CD4-positive, alpha-beta T cell treated with Interleukin-15 for 4 hours (primary cell): Measurements from ENCODE around the gene FSTL1.
"Not testable (repeated sequence)": the region's sequence is repeated elsewhere in the genome, so short reads cannot be mapped to it uniquely, and the experiment has no call there.

Experiments used
- DNase-seq: peaks from one replicate; pipeline ENCODE4 v3.0.0-alpha.2; 2020; ENCODE audit warnings: low spot score

FSTL1 gene

DNA sequence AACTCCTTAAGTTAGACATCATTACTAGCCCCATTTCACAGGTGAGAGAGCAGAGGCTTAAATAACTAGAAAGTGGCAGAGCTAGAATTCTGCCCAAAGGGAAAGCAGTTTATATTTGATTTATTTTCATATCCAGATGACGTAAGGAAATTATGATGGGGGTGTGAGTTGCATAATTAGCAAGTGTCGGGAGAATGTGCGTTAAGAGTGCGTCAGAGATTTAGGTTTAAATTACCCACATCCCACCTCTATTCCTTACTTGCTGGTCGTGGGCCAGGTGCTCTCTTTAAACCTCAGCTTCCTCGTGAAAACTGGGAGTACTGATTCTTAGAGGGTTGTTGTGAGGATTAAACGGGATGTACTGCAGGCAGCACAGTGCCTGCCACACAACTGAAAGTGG is 32.3 kb downstream of the FSTL1 start:
- DNase-seq, result no peak

DNA sequence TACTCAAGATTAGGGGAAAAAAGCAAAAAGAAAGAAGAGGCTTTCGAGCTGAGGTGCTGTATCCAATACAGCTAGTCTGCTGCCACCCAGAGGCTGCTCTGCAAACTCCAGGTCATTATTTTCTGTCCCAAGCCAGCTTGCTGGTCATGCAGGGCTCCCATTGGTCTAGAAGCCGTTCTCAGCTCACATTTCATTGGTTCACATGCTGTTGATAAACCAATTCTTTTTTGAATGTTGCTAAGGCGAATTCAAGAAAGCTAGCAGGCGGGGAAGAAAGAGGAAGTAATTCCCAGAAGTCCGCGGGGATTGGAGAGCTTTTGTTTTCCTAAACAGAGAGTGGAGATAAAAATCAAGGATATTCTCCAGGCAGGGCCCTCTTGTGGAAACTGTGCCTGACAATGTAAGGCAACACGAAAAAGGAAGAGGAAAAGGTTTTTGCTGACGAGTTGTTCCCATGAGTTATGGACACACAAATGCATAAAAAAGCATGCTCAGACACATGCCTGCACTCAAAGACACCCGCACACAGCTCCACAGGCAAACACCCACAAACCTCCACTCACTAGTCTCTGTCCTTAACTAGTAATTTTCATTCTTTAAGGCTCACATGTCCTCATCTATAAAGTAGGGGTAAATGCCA is 33.4 kb downstream of the FSTL1 start:
- DNase-seq, result peak; percentile 89

DNA sequence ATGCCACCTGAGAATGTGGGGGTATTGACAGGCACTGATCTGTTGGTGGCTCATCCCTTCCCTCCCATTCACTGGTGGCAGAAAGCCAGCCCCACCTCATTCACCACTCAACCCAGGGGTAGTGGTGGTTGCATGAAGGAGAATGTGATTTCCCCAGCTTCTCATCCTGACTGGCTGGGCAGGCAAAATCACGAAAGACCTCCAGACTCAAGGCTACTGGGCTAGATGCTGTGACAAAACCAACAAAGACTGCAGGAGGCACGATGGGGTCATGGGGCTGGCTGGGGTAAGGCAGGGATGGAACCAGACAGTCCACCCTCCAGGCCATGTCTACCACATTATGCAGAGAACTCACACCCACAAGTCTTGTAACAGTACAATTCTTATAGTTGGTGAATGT is 33.9 kb downstream of the FSTL1 start:
- DNase-seq, result no peak

DNA sequence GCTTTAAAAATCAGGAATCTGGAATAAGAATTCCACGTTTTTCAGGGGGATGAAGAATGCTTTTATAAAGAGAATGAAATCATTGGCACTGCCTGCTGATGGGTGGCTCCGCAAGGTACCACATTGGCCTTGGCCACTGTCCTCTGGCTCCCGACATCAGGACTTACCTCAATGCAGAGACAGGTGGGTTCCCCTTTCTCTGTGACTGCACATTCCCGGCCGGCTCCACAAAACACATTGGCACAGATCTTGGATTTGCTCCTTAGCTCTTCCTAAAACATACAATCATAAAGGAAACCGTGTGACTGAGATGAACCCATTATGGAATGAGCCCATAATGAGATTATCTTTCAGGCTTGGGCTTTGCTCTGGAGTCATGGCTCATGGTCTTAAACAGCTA is 35.0 kb downstream of the FSTL1 start:
- DNase-seq, result no peak

DNA sequence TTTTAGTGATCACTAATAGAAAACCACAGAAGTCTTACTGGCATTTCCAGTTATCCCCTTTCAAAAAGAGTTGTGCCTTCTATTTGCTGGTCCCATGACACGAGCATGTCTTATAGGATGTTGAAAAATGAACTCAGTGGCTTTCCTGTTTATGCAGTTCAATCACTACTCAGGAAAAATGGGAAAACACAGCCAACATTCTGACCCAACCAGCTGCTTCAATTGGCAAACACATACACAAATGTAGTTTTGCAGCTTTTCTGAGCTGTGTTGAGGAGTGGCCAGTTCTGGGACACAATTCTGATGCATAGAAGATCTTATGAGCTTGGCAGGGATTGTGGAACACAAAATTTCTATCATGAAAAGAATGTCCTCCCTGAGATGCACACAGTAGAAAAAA is 40.3 kb downstream of the FSTL1 start:
- no peak for DNase-seq

DNA sequence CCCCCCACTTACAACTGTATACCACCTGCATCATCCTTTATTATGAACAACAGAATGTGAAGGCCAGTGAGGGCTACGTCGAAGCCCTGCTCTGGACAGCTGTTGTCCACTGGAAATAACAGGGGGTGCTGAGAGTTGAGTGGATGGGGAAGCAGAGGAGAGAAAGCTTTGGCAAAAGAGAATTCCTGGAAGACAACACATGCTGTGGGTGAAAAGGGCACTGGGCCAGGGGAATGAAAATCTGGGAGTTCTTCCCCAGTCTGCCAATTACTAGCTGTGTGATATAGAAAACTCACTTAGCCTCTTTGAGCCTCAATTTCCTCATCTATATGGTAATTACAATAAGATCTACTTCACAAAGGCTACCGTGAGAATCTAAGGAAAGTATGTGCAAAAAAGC is 40.7 kb downstream of the FSTL1 start:
- DNase-seq, result no peak

DNA sequence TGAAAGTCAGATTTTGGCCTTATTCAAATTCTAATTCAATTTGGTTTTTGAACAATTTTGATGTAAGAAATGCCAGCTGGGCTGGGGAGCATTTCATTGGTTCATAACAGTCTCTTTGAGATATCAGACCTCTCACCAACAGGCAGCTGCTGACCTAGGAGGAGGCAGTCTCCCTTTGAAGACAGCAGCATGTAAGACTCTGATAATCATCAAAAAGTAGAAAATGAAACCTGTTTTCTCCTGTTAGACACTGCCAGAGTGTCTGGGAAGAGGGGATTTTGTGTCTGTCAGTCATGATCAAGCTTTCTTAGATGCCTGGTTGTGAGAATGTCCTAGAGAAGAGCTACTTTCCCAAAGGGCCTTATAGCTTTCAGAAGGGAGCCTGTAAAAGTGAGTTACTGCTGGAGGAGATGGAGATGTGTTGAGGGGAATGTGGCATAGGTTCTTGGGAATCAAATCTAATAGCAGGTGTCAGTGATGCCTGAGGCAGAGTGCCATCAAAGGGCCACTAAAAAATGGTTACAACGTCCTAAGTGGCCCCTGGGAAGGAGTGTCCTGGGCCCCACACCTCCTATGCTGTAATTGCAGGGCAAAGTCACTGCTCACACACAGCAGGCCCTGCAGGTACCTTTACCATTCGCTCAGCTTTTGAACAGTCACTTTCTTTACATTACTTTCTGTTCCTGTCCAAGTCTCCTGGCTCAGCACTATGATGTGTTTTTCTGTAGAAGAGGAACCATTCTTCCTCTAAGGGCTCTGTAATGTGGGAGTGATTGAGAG is 43.1 kb downstream of the FSTL1 start:
- DNase-seq, result no peak

DNA sequence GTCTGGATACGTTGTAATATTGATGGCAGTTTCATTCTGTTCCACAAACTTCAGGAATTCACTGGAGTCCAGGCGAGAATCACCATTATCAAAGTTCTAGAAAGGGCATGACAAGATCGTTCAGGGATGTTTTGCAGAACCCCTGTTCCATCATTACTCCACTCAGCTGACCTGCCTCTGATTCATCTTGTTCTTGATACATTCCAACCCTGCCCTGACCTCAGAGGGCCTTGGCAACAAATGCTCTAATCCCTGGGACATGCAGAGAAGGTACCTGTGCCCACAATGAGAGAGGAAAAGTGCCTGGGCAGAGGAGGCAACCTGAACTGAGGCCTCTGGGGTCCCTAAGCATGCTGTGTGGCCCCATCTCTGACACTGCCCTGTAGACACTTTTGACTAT is 45.9 kb downstream of the FSTL1 start:
- DNase-seq, result no peak

DNA sequence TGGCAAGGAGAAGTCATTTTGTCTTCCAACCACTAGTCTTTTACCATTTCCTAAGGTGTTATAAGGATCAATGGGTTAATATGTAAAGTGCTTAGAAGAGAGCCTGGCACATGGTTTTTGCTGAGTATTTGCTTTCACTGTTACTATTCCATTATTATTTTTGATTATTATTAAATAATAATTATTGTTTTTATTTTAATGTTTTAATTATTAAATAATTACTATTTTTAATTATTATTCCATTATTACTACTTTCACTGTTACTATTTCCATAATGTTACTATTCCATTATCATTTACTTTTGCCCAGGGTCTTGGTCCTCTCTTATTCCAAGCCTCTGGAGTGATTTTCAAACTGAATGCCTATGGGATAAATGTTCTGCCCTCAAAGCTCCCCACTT is 48.5 kb downstream of the FSTL1 start:
- DNase-seq, result no peak

DNA sequence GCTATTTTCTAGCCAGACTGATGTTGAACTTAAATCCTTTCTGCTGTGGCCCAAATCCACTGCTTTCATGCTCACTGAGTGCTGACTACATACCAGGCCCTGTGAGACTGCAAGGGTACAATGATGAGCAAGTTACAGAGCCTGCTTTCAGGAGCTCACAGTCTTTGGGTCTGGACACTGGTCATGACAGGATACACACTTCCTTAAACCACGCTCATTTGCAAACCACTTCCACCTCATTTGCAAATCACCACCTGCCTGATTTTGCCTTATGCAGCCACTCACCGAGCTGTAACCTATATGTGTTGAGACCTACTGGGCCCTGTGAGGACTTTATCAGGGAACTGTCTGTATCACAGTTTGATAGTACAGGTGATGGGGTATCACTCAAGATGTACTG is 51.4 kb downstream of the FSTL1 start:
- DNase-seq, result no peak

DNA sequence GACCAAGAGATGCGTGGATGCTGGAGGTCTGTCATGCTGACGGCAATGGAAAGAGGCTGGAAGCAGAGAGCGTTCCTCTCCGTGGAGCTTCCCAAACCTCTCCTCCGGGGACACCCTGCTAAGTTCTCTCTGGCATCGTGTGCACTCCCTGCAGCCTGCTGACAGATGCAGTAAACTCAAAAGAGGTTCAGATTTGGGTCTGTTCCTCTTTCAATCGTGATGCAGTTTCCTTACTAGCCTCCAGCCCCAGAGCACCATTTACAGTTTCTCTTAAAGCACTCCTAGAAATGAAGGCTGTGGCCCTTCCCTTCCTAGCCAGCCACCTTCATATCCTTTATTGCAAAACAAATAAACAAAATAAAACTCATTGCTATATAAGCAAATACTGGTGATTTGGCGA is 54.3 kb downstream of the FSTL1 start:
- DNase-seq, result no peak

DNA sequence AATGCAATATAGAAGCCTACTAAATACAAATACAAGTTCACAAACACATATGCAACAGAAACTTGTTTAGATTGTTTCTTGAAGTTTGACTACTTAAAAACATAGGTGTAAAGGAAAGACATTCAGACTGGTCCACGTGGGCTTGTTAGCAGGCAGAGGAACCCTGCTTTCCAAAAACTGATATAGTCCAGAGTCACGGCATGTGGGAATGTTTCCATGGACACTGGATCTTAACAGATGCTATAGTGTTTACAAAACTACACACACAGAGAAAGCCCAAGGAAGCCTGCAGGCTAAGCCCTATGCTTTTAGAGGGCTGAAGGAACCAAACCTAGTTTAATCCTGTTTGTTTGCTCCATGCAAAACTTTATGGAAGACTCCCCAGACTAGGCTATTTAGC is 56.4 kb downstream of the FSTL1 start:
- DNase-seq, result no peak

DNA sequence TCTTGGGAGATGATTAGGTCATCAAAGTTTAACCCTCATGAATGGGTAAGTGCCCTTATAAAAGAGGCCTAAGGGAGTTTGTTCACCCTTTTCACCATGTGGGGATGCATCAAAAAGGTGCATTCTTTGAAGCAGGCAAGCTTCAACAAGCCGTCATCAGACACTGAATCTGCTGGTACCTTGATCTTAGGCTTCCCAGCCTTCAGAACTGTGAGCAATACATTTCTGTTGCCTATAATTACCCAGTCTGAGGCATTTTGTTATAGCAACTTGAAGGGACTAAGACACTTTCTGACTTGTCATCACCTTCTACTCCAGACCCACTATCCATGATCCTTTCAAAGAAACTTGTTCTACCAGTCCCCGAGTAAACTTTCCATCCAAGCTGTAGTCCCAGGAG is 57.0 kb downstream of the FSTL1 start:
- DNase-seq, result no peak

DNA sequence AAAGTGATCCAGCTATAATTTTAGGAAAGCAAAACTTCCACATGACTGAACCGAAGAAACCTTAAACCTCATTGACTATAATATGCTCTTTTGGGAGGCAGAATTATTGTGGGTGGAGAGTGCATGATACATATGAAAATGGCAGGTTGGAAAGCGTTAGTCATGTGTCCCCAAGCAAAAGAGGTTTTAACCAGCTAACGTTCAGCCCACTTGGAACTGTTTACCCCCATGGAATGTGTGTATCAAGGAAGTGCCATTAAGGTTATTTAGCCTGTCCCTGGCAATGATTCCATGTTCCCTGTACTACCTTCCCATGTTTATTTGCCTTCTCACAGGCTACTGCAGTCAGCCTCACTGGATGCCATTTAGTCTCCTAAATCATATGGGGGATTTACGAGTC is 57.5 kb downstream of the FSTL1 start:
- no peak for DNase-seq

DNA sequence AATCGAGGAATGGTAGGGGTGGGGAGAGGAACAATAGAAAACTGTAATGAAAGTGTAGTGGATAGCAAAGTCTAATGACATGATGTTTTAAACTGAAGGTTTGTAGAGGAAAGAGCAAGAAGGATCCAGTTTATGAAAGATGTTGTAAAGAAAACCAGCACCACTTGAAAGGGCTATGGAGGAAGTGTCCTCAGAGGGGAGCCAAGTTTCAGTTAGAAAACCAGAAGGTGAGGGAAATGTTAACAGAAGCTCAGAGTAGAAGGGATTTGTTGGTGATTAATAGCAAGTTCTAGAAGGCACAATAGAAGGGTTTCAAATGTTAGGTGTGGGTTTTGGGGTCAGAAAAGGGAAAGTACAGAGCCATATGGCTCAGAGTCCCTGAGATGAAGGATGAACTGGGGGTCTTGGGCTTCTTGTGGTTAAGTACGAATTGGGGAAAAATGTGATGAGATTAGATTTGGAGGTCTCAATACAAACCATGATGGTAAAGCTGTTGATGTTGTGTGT is 67.8 kb downstream of the FSTL1 start:
- no peak for DNase-seq

DNA sequence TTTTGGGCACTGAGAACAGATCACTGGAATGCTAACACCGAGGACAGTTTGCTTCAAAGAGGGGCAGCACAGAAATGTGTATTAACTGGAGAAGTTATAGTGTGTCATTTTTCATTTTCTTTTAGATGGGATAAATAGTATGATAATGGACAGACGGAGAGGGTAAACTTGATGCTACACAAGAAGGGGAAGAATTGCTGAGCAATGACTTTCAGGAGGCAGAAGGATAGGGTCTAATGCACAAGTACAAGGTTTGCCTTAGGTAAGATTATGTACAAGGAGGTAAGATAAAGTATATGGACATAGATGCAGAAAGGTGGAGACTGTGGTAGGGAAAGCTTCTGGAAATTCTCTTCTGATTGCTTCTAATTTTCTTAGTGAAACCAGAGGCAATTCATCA is 69.3 kb downstream of the FSTL1 start:
- DNase-seq, result no peak

DNA sequence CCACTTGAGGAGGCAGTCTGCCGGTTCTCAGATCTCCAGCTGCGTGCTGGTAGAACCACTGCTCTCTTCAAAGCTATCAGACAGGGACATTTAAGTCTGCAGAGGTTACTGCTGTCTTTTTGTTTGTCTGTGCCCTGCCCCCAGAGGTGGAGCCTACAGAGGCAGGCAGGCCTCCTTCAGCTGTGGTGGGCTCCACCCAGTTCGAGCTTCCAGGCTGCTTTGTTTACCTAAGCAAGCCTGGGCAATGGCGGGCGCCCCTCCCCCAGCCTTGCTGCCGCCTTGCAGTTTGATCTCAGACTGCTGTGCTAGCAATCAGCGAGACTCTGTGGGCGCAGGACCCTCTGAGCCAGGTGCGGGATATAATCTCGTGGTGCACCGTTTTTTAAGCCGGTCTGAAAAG is 72.8 kb downstream of the FSTL1 start:
- not testable (repeated sequence) for DNase-seq

DNA sequence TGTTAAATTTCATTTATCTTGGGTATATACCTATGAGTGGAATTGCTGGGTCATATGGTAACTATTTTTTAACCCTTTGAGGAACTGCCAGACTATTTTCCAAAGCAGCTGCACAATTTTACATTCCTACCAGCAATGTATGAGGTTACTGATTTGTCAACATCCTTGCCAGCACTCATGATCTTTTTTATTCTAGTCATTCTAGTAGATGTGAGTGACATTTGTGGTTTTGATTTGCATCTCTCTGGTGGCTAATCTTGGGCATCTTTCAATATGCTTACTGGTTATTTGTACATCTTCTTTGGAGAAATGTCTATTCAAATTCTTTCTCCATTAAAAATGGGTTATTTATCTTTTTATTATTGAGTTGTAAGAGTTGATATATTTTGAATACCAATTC is 80.3 kb downstream of the FSTL1 start:
- no peak for DNase-seq

DNA sequence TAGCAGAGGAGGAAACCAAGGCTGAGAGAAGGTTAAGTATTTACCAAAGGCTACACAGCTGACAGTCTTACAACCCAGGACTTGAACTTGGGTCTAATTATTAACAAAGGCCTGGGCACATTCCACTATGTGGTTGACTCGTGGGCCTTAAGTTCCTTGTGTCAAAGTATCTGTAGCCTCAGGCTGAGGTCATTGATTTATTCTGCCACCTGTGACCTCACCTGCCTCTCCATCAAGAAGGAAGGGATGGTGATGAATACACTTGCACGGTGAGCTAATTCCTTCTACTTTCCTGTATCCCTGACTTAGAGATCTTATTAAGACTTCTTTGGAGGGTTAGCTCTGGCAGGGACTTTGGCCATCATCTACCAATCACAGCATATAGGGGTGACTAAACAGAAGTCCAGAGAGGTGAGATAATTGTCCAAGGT is 81.7 kb downstream of the FSTL1 start:
- DNase-seq, result no peak

DNA sequence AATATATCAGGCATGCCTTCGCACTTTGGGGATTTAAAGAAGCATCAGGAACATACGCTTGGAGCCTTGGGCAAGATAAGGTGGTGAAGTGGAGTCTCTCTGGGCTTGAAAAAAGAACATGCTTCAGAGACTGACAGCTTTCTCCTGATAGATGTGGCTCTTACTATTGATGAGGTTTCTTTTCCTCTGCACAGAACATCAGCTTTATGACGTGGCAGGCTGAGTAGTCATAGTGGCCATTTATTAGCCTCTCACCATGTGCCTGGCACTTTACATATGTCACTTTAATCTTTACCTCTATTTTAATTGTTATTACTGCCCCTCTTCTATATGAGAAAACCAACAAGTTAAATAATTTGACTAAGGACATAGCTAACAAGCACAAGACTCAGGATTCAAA is 82.6 kb downstream of the FSTL1 start:
- DNase-seq, result no peak

DNA sequence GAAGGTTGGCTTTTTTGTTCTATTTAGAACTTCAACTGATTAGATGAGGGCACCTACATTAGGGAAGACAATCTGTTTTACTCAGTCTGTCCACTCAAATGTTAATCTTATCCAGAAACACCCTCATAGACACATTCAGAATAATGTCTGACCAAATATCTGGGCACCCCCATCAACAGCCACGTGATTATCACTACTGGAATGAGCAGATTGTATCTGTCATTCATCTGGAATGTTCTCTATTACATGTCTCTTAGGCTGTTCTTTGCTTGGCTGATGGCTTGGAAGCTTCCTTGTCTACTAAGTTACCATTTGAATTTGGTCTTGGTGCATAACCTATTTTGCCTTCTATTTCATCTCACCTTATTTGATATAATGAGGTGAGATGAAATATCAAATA is 86.0 kb downstream of the FSTL1 start:
- DNase-seq, result no peak

DNA sequence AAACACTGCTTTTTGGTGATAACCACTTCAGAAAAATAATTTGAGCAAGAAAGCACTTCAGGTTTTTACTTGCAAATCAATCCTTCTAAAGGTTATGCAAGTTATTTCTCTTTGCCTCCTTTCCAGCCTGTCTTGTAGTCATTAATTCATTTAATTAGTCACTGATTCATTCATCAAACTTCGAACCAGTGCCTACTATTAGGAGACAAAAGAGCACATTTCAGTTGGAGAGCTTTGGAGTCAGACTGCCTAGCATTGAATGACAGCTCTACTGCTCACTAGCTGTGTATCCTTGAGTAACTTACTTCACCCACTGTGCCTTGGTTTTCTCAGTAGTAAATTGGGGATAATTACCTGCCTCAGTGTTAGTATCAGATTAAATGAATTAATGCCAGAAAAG is 86.7 kb downstream of the FSTL1 start:
- no peak for DNase-seq

DNA sequence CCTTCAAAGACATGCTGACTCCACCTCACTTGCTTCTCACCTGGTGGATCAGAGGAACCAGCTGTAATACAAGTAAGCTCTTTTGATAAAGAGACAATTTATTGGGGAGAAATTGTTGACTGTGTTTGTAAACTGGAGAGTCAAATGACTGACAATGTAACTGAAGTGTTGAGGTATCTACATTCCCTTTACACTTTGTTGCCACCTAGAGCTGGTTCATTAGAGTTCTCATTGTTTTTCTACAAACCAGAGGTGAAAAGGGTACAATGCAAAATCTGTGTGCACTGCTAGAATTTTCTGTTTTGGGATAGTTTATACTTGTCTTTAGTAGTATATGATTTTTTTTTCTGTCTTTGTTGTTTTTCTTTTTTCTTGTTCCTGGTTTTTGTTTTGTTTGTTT is 93.0 kb downstream of the FSTL1 start:
- no peak for DNase-seq

DNA sequence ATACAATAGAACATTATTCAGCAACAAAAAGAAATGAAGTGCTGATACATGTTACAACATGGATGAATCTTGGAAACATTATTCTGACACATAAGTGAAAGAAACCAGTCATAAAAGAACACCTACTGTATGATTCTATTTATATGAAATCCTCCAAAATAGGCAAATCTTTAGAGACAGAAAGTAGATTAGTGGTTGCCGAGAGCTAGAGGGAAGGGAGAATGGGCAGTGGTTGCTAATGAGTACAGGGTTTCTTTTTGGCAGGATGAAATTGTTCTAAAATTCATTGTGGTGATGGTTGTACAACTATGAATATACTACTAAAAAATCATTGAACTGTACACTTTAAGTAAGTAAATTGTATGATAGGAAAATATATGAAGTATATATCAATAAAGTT is 95.3 kb downstream of the FSTL1 start:
- DNase-seq, result no peak
